H1 (cell line): ENCODE data around the gene MAP4K1. TPM values are rescaled to one million over a fixed set of nuclear protein-coding genes. Genes with fewer than 3 reads are reported as not detected.

Source experiments
- CTCF ChIA-PET: fragments of 300-600 bp; sonication (Branson Sonifier 250); formaldehyde crosslinking; loops from one replicate; lab custom pipeline; 2021; ENCODE audit not compliant: partially characterized antibody; lab: Charles Lee
- POLR2A ChIA-PET: fragments of 300-600 bp; sonication (Branson Sonifier 250); formaldehyde crosslinking; loops from one replicate; lab custom pipeline; 2021; ENCODE audit warnings: inconsistent platforms; ENCODE audit not compliant: partially characterized antibody; lab: Charles Lee
- DNase-seq, 2 experiments: peaks; one replicate each; pipeline versions ENCODE4 v3.0.0 to v3.0.0-alpha.2; 2010 to 2022; ENCODE audit warnings: low spot score in 2 of 2, low read depth in 1 of 2, mixed read lengths in 1 of 2
- FAIRE-seq: peaks from 2 replicates; lab custom pipeline; 2011; peaks lifted over from hg19 to GRCh38; lab: Jason Lieb, UNC
- H2AFZ ChIP-seq: 2 replicates; pipeline ENCODE4 v1.8.1; 2012; ENCODE audit warnings: low read length, inconsistent platforms
- H2AK5ac ChIP-seq: 2 replicates; pipeline ENCODE4 v1.6.1; 2013; ENCODE audit warnings: low read depth, low read length
- H2BK120ac ChIP-seq: replicated peaks from 2 replicates; pipeline ENCODE3; 2013; ENCODE audit warnings: low read depth, low read length, inconsistent platforms
- H2BK12ac ChIP-seq: 2 replicates; pipeline ENCODE4 v1.6.1; 2013; ENCODE audit warnings: low read depth, low read length
- H2BK15ac ChIP-seq: 2 replicates; pipeline ENCODE4 v1.6.1; 2013; ENCODE audit warnings: low read length
- H2BK20ac ChIP-seq: 2 replicates; pipeline ENCODE4 v1.6.1; 2013; ENCODE audit warnings: low read length
- H2BK5ac ChIP-seq: 2 replicates; pipeline ENCODE4 v1.6.1; 2013; ENCODE audit warnings: low read depth, low read length
- H3K14ac ChIP-seq: 2 replicates; pipeline ENCODE4 v1.6.1; 2013; ENCODE audit warnings: inconsistent platforms; ENCODE audit not compliant: insufficient read length
- H3K18ac ChIP-seq: 2 replicates; pipeline ENCODE4 v1.6.1; 2013; ENCODE audit warnings: low read length; ENCODE audit errors: extremely low read depth
- H3K23ac ChIP-seq: 2 replicates; pipeline ENCODE4 v1.6.1; 2013; ENCODE audit warnings: inconsistent platforms; ENCODE audit not compliant: insufficient read length
- H3K23me2 ChIP-seq: 2 replicates; pipeline ENCODE4 v1.6.1; 2013; ENCODE audit warnings: low read depth, low read length
- H3K27ac ChIP-seq: 2 replicates; pipeline ENCODE4 v1.6.1; 2011; ENCODE audit warnings: low read depth, low read length, inconsistent platforms
- H3K27me3 ChIP-seq, 4 experiments: replicated peaks in 1 of 4; 1 replicate in 1 of 4; 2 replicates in 3 of 4; pipeline versions ENCODE4 v1.6.1 to v1.8.1; 2011 to 2013; ENCODE audit warnings: low read length in 3 of 4, mild to moderate bottlenecking in 3 of 4, inconsistent platforms in 2 of 4, mixed read lengths in 2 of 4, moderate library complexity in 1 of 4; ENCODE audit not compliant: control insufficient read depth in 3 of 4, insufficient read depth in 3 of 4; ENCODE audit errors: extremely low read depth in 1 of 4
- H3K36me3 ChIP-seq, 4 experiments: 2 replicates each; pipeline versions ENCODE4 v1.6.1 to v1.8.1; 2011 to 2013; ENCODE audit warnings: mild to moderate bottlenecking in 4 of 4, low read length in 3 of 4, moderate library complexity in 2 of 4, control low read depth in 1 of 4, inconsistent platforms in 1 of 4; ENCODE audit not compliant: insufficient read depth in 4 of 4, control insufficient read depth in 2 of 4
- H3K4ac ChIP-seq: replicated peaks from 2 replicates; pipeline ENCODE3; 2013; ENCODE audit warnings: low read length, low read depth, mixed read lengths, inconsistent platforms; ENCODE audit not compliant: insufficient read length
- H3K4me1 ChIP-seq, 4 experiments: replicated peaks in 1 of 4; 1 replicate in 1 of 4; 2 replicates in 3 of 4; pipeline versions ENCODE4 v1.6.1 to v1.8.1; 2011 to 2013; ENCODE audit warnings: low read length in 3 of 4, inconsistent platforms in 2 of 4, mixed read lengths in 1 of 4; ENCODE audit not compliant: insufficient read depth in 4 of 4, control insufficient read depth in 3 of 4
- H3K4me2 ChIP-seq, 2 experiments: 2 replicates each; pipeline versions ENCODE4 v1.6.1 to v1.8.1; 2011 to 2013; ENCODE audit warnings: low read depth in 2 of 2, low read length in 2 of 2, control low read depth in 1 of 2, inconsistent platforms in 1 of 2, mild to moderate bottlenecking in 1 of 2; ENCODE audit not compliant: insufficient read depth in 1 of 2
- H3K4me3 ChIP-seq, 4 experiments: fragments of 200-600, 300-600 bp in 1 of 4; sonication (generic), shearing (Covaris generic), sonication (Bioruptor Twin) in 1 of 4; 2 replicates each; pipeline versions ENCODE4 v1.5.1 to v1.8.1; 2011 to 2016; ENCODE audit warnings: low read length in 4 of 4, low read depth in 3 of 4, control low read depth in 2 of 4, inconsistent platforms in 2 of 4, mild to moderate bottlenecking in 2 of 4, mixed read lengths in 1 of 4, moderate library complexity in 1 of 4; ENCODE audit not compliant: insufficient read depth in 2 of 4; ENCODE audit errors: extremely low read depth in 1 of 4
- H3K56ac ChIP-seq: replicated peaks from 2 replicates; pipeline ENCODE3; 2013; ENCODE audit warnings: low read depth, mild to moderate bottlenecking, mixed read lengths, low read length, inconsistent platforms; ENCODE audit not compliant: insufficient read length
- H3K79me1 ChIP-seq: 2 replicates; pipeline ENCODE4 v1.6.1; 2013; ENCODE audit warnings: low read depth, low read length, control low read depth
- H3K79me2 ChIP-seq, 2 experiments: 2 replicates each; pipeline versions ENCODE4 v1.6.1 to v1.8.1; 2012 to 2013; ENCODE audit warnings: low read length in 2 of 2, mild to moderate bottlenecking in 2 of 2, inconsistent platforms in 1 of 2; ENCODE audit not compliant: insufficient read depth in 2 of 2, control insufficient read depth in 1 of 2
- H3K9ac ChIP-seq, 4 experiments: replicated peaks in 1 of 4; 1 replicate in 1 of 4; 2 replicates in 3 of 4; pipeline versions ENCODE4 v1.6.1 to v1.8.1; 2011 to 2013; ENCODE audit warnings: low read depth in 3 of 4, low read length in 3 of 4, control low read depth in 2 of 4, mild to moderate bottlenecking in 2 of 4, moderate library complexity in 2 of 4, inconsistent platforms in 1 of 4; ENCODE audit errors: extremely low read depth in 1 of 4
- H3K9me3 ChIP-seq, 2 experiments: 2 replicates each; pipeline versions ENCODE4 v1.6.1 to v1.8.1; 2012 to 2013; ENCODE audit warnings: mild to moderate bottlenecking in 2 of 2, moderate library complexity in 2 of 2, control low read depth in 1 of 2, inconsistent platforms in 1 of 2, low read depth in 1 of 2, low read length in 1 of 2, mixed read lengths in 1 of 2; ENCODE audit not compliant: insufficient read depth in 2 of 2
- H4K20me1 ChIP-seq, 2 experiments: replicated peaks in 1 of 2; 2 replicates each; pipeline versions ENCODE3 to v1.8.1; 2011 to 2013; ENCODE audit warnings: inconsistent platforms in 2 of 2, low read length in 2 of 2, mild to moderate bottlenecking in 1 of 2; ENCODE audit not compliant: insufficient read depth in 2 of 2, control insufficient read depth in 1 of 2
- H4K5ac ChIP-seq: 2 replicates; pipeline ENCODE4 v1.6.1; 2013; ENCODE audit warnings: low read length, low read depth, mixed read lengths, inconsistent platforms; ENCODE audit not compliant: insufficient read length
- H4K8ac ChIP-seq: 2 replicates; pipeline ENCODE4 v1.8.0; 2013; ENCODE audit warnings: mild to moderate bottlenecking, moderate library complexity, low read length, inconsistent platforms; ENCODE audit not compliant: insufficient read depth; ENCODE audit errors: extremely low read depth
- H4K91ac ChIP-seq: replicated peaks from 2 replicates; pipeline ENCODE3; 2013; ENCODE audit warnings: low read length, mixed read lengths, inconsistent platforms; ENCODE audit not compliant: insufficient read length
- EP300 ChIP-seq, 2 experiments: IDR thresholded peaks; 1 replicate in 1 of 2; 2 replicates in 1 of 2; pipeline ENCODE4 v1.6.1; 2011 to 2012; ENCODE audit warnings: low read depth in 2 of 2, low read length in 2 of 2, mild to moderate bottlenecking in 2 of 2, borderline replicate concordance in 1 of 2, inconsistent platforms in 1 of 2, moderate library complexity in 1 of 2
- FOSL1 ChIP-seq: IDR thresholded peaks from 2 replicates; pipeline ENCODE4 v1.6.1; 2011; ENCODE audit warnings: mild to moderate bottlenecking, low read depth, low read length, moderate library complexity; ENCODE audit not compliant: insufficient read depth
- KDM5A ChIP-seq: fragments of 200-600 bp; IDR thresholded peaks from 2 replicates; pipeline ENCODE4 v1.7.1; 2012; ENCODE audit warnings: mild to moderate bottlenecking, low read length, inconsistent platforms, mixed read lengths
- RNF2 ChIP-seq: fragments of 200-900, 300-1000 bp; sonication (generic); IDR thresholded peaks from 2 replicates; pipeline ENCODE4 v1.7.1; 2016; ENCODE audit warnings: borderline replicate concordance, low read depth, mild to moderate bottlenecking, antibody characterized with exemption, low read length; ENCODE audit not compliant: poor library complexity, severe bottlenecking; ENCODE audit errors: missing control alignments
- TAF1 ChIP-seq: IDR thresholded peaks from 2 replicates; pipeline ENCODE4 v1.6.1; 2011; ENCODE audit warnings: mild to moderate bottlenecking, low read depth, low read length
- TCF12 ChIP-seq: IDR thresholded peaks from 2 replicates; pipeline ENCODE4 v1.6.1; 2011; ENCODE audit warnings: low read depth, mild to moderate bottlenecking, low read length
- WGBS, 2 experiments: shearing (Covaris generic) in 1 of 2; methylation state at CpG; one replicate each; pipeline versions ENCODE4 v1.1.6 to v1.1.7; 2013 to 2015; ENCODE audit warnings: low lambda C conversion rate in 2 of 2, mixed read lengths in 2 of 2, inconsistent platforms in 1 of 2, low coverage in 1 of 2, missing lambda C conversion rate in 1 of 2; ENCODE audit not compliant: insufficient replicate concordance in 2 of 2, insufficient coverage in 1 of 2, insufficient read length in 1 of 2; ENCODE audit errors: extremely low coverage in 1 of 2, missing lambda C conversion rate in 1 of 2; 5-methylcytosine and 5-hydroxymethylcytosine counted together
- polyA plus RNA-seq, 7 experiments: library from polyadenylated mRNA; depleted of rRNA in 3 of 7; stranded (reverse) in 5 of 7; unstranded in 2 of 7; fragments of >200 nt in 5 of 7; fragments of 200-250 nt in 2 of 7; gene quantifications; 1 replicate in 5 of 7; 2 replicates in 1 of 7; 4 replicates in 1 of 7; pipeline versions ENCODE4 v1.2.1 to v1.2.3, GENCODE V29; 2011 to 2013; ENCODE audit warnings: missing spikeins in 2 of 7, mixed read lengths in 2 of 7
- total RNA-seq: library from RNA; stranded (reverse); fragmentation: NEBNext Ultra II Directional; extraction: Animal tissue kit (Norgen Biotek cat#: 25700); gene quantifications from 2 replicates; pipeline ENCODE4 v1.2.1, GENCODE V29; 2021

MAP4K1 gene
- total and polyA plus RNA-seq, 2 of the 8 experiments (the other 6 are each of a cell fraction or from before 2014, with no cell fraction given) = 9.0 to 10.4 TPM

- no peak overlapping the region for H3K9ac ChIP-seq
- POLR2A ChIA-PET = interaction anchor here (0.6 kb wide), 1 partner anchor 495 kb away, joined by 3 read pairs; no protein-coding TSS in a partner anchor
- TF ChIP-seq KDM5A (no peak), EP300 (IDR thresholded peaks at IDR 0.05; ENCODE audit: borderline replicate concordance in 1 of 2, low read depth in 2 of 2, low read length in 2 of 2) (no peak), TCF12 (no peak), FOSL1 (no peak), TAF1 (no peak), RNF2 (no peak)
- TF ChIP-seq, all 59 proteins: peak for 0
- Histone ChIP-seq H3K79me1 (no peaks in the 10 kb centered on the region), H2BK5ac (no peak overlapping the region), H2AFZ (no peak overlapping the region), H3K27me3 (no peaks in the 10 kb centered on the region), H3K23ac (no peak overlapping the region), H4K5ac (no peak overlapping the region), H3K23me2 (no peaks in the 10 kb centered on the region), H3K4ac (no peak overlapping the region), H3K27ac (no peak overlapping the region), H4K20me1 (no peaks in the 10 kb centered on the region), H3K36me3 (peaks cover 0 to 12% (median 0%) of the 10 kb centered on the region in 4 experiments; a peak in 4 of 8 replicates), H3K4me3 (no peak overlapping the region), H3K79me2 (no peaks in the 10 kb centered on the region), H3K14ac (no peak overlapping the region), H2BK15ac (no peak overlapping the region), H2BK120ac (no peak overlapping the region), H2BK12ac (no peak overlapping the region), H4K91ac (no peak overlapping the region), H2BK20ac (no peak overlapping the region), H3K4me1 (no peaks in the 10 kb centered on the region), H4K8ac (no peak overlapping the region), H3K9me3 (no peaks in the 10 kb centered on the region), H2AK5ac (no peak overlapping the region), H3K4me2 (no peak overlapping the region), H3K56ac (no peak overlapping the region), H3K18ac (no peak overlapping the region)
- CTCF ChIA-PET = no interaction called here
- FAIRE-seq (no peak), DNase-seq (no peak)
- 91% methylated on average over 2 of the region's 2 CpGs; no CpG with 5 or more reads in 1 of the 2 experiments for WGBS, 2 experiments
These were observed 29.7 kb downstream of the MAP4K1 start for GRCh38 chr19:38588041-38588440.
